Heart left ventricle (tissue), 16 donors: ENCODE data around the gene OCLN. TPM values are rescaled to one million over a fixed set of nuclear protein-coding genes. Genes with fewer than 3 reads are reported as not detected.
"Not testable (repeated sequence)": the region's sequence is repeated elsewhere in the genome, so short reads cannot be mapped to it uniquely, and the experiment has no call there.

Experiments used
- ATAC-seq, 4 donors: fragments of 200-7000 bp; cut with Tn5 transposase; one replicate each; pipeline ENCODE4 v1.9.1; 2020 to 2022; ENCODE audit warnings: moderate library complexity in 4 of 4, mild to moderate bottlenecking in 3 of 4, moderate number of reproducible peaks in 1 of 4
- DNase-seq, 5 donors: peaks; one replicate each; pipeline ENCODE4 v3.0.0-alpha.2; 2020
- H3K27ac ChIP-seq, 12 donors: fragments of 200-600 bp; sonication (generic) in 4 of 12; one replicate each; pipeline versions ENCODE4 v1.5.0 to v1.8.0; 2016 to 2022; ENCODE audit warnings: mild to moderate bottlenecking in 2 of 12
- H3K27me3 ChIP-seq, 9 donors: fragments of 200-600 bp; sonication (generic) in 2 of 9; one replicate each; pipeline versions ENCODE4 v1.5.1 to v1.8.0; 2016 to 2022; ENCODE audit warnings: mild to moderate bottlenecking in 3 of 9
- H3K36me3 ChIP-seq, 9 donors: fragments of 200-600 bp; sonication (generic) in 2 of 9; one replicate each; pipeline versions ENCODE4 v1.5.0 to v1.8.0; 2018 to 2022; ENCODE audit warnings: mild to moderate bottlenecking in 2 of 9
- H3K4me1 ChIP-seq, 12 donors: fragments of 200-600 bp; sonication (generic) in 4 of 12; one replicate each; pipeline versions ENCODE4 v1.5.0 to v1.8.0; 2016 to 2022; ENCODE audit warnings: mild to moderate bottlenecking in 3 of 12
- H3K4me3 ChIP-seq, 12 donors: fragments of 200-600 bp; sonication (generic) in 4 of 12; one replicate each; pipeline versions ENCODE4 v1.5.0 to v1.8.0; 2017 to 2022; ENCODE audit warnings: mild to moderate bottlenecking in 9 of 12, moderate library complexity in 4 of 12
- H3K9me3 ChIP-seq, 12 donors: fragments of 200-600 bp; sonication (generic) in 4 of 12; one replicate each; pipeline versions ENCODE4 v1.5.0 to v1.8.0; 2016 to 2022; ENCODE audit warnings: mild to moderate bottlenecking in 1 of 12
- WGBS, 4 donors: extraction: QIAGEN DNeasy Blood & Tissue Kit in 2 of 4; methylation state at CpG; one replicate each; pipeline versions ENCODE4 v1.1.5 to v1.1.7; 2013 to 2018; 5-methylcytosine and 5-hydroxymethylcytosine counted together
- intact Hi-C, 10 donors: fragments of 100-400 bp; cut with DNase I; formaldehyde crosslinking; loops; one replicate each; pipeline versions ENCODE4 v1.11.1 to v1.14.2; 2022
- polyA plus RNA-seq, 2 donors: library from polyadenylated mRNA; stranded (reverse); fragments of 200-250 nt; gene quantifications; one replicate each; pipeline ENCODE4 v1.2.3, GENCODE V29; 2013
- total RNA-seq, 9 donors: library from RNA; depleted of rRNA in 2 of 9; stranded (reverse); fragments of >200 nt in 2 of 9; fragmentation: NEBNext Ultra II Directional in 3 of 9; extraction: Animal tissue kit (Norgen Biotek cat#: 25700) in 3 of 9; gene quantifications; one replicate each; pipeline versions ENCODE4 v1.1.0 to v1.2.4, GENCODE V29; 2016 to 2023
- donor health status: ischemic (EF 13 %, LVEDD 7.1; RV severe dilation, severe dysfunction).
- donor health status: healthy with polysubstance abuse.
- donor health status: DM: no; HTN: yes; CAD: no.
- donor health status: DM: no; HTN: no; CAD: no.
- donor health status: ischemic (EF 25% LVEDD 6.9; RV normal size, moderate dysfunction).
- donor health status: ischemic (EF 25% LVEDD 5.7; RV mildly dilated, moderate dysfunction).
- donor health status: healthy.
- donor health status: DM: yes; HTN: yes; CAD: no.
- donor health status: ischemic (EF 35%, LVEDD 5.7; RV mildly dilated, moderate dysfunction).
- donor health status: nonischemic (EF 11% LVEDD 7.7; RV severe dilation, severe dysfunction).
- donor health status: DM: yes; HTN: yes; CAD: no.
- donor health status: PGD.
- donor health status: ischemic (EF 29% LVEDD 5.4; RV normal size, mild dysfunction).
- donor health status: nonischemic (EF 23%, LVEDD 6.1; RV moderate dilation, normal function).

The OCLN gene
- total and polyA plus RNA-seq, 11 donors = 0.39 to 3.5 (median 2.0) TPM

GRCh38 chr5:69606839-69607238, 114.2 kb downstream of the OCLN start:
- 85 to 89% (median 88%) methylated on average over 3 of the region's 6 CpGs for WGBS, 4 donors
- H3K4me3 ChIP-seq, intact Hi-C loops, H3K9me3 ChIP-seq, H3K4me1 ChIP-seq, H3K27me3 ChIP-seq, H3K36me3 ChIP-seq: not testable (repeated sequence)
- H3K27ac ChIP-seq = peak overlapping the region in 1 of 12 donors; percentile 62
- ATAC-seq = peak in 3 of 4 donors; percentile 56 to 70 (median 70)
- DNase-seq = peak in 1 of 5 donors; percentile 0

Other genes with a start within 250 kb of the OCLN start
- 1 to 10 TPM; 1.5 to 6.4 (median 3.2) TPM for gene CCDC125, start 160.0 kb upstream of the OCLN start, total RNA-seq
- gene CCDC125, start 160.0 kb upstream of the OCLN start, polyA plus RNA-seq = 1 to 10 TPM; 1.8 to 2.3 TPM
- gene AK6, start 123.3 kb upstream of the OCLN start, total RNA-seq = 10 to 100 TPM; 26.2 to 43.8 (median 34.5) TPM
- 10 to 100 TPM; 42.0 to 58.9 TPM for gene AK6, start 123.3 kb upstream of the OCLN start, polyA plus RNA-seq
- gene TAF9, start 123.3 kb upstream of the OCLN start, total RNA-seq = 10 to 100 TPM; 37.8 to 51.9 (median 48.0) TPM
- 10 to 100 TPM; 56.8 to 75.0 TPM for gene TAF9, start 123.3 kb upstream of the OCLN start, polyA plus RNA-seq
- 10 to 100 TPM; 17.4 to 25.8 (median 20.9) TPM for gene RAD17, start 123.0 kb upstream of the OCLN start, total RNA-seq
- gene RAD17, start 123.0 kb upstream of the OCLN start, polyA plus RNA-seq = 10 to 100 TPM in 1 of 2 donors, 1 to 10 TPM in 1; 6.7 to 15.6 TPM
- 1 to 10 TPM in 8 of 9 donors, under 1 TPM in 1; 0.87 to 3.8 (median 1.7) TPM for gene MARVELD2, start 77.7 kb upstream of the OCLN start, total RNA-seq
- under 1 TPM; 0.27 to 0.55 TPM for gene MARVELD2, start 77.7 kb upstream of the OCLN start, polyA plus RNA-seq
- gene GTF2H2C, start 67.4 kb downstream of the OCLN start, total RNA-seq = 10 to 100 TPM in 7 of 9 donors, 1 to 10 TPM in 2; 9.1 to 19.0 (median 13.9) TPM
- 10 to 100 TPM in 1 of 2 donors, 1 to 10 TPM in 1; 9.5 to 16.5 TPM for gene GTF2H2C, start 67.4 kb downstream of the OCLN start, polyA plus RNA-seq